Glutamatergic neuron (in vitro differentiated cells): ENCODE measurements around the gene SLX4IP. TPM values are rescaled to one million over a fixed set of nuclear protein-coding genes. Genes with fewer than 3 reads are reported as not detected.

ENCODE experiments used
- DNase-seq: peaks from one replicate; pipeline ENCODE4 v3.0.0; 2022
- H3K27ac Mint-ChIP-seq: one replicate; pipeline ENCODE4 v1.8.0; 2020; ENCODE audit warnings: mild to moderate bottlenecking, mixed read lengths, inconsistent platforms; ENCODE audit not compliant: unreplicated experiment
- H3K27me3 Mint-ChIP-seq: one replicate; pipeline ENCODE4 v1.8.0; 2020; ENCODE audit warnings: mild to moderate bottlenecking, moderate library complexity, mixed read lengths, inconsistent platforms; ENCODE audit not compliant: unreplicated experiment
- H3K36me3 Mint-ChIP-seq: one replicate; pipeline ENCODE4 v1.8.0; 2020; ENCODE audit warnings: mild to moderate bottlenecking, mixed read lengths, inconsistent platforms; ENCODE audit not compliant: unreplicated experiment
- H3K4me1 Mint-ChIP-seq: one replicate; pipeline ENCODE4 v1.8.0; 2020; ENCODE audit warnings: mild to moderate bottlenecking, low read depth, mixed read lengths, inconsistent platforms; ENCODE audit not compliant: unreplicated experiment
- H3K4me3 Mint-ChIP-seq: one replicate; pipeline ENCODE4 v1.8.0; 2020; ENCODE audit warnings: mild to moderate bottlenecking, mixed read lengths, inconsistent platforms; ENCODE audit not compliant: unreplicated experiment
- H3K9me3 Mint-ChIP-seq: one replicate; pipeline ENCODE4 v1.8.0; 2020; ENCODE audit warnings: mild to moderate bottlenecking, moderate library complexity, mixed read lengths, inconsistent platforms; ENCODE audit not compliant: unreplicated experiment
- total RNA-seq: library from RNA; stranded (reverse); fragmentation: NEBNext Ultra II Directional; extraction: Animal tissue kit (Norgen Biotek cat#: 25700); gene quantifications from one replicate; pipeline ENCODE4 v1.2.1, GENCODE V29; 2021; ENCODE audit not compliant: unreplicated experiment
- TF ChIP-seq, protein P1 (sequence below): fragments of 200-600 bp; sonication (generic); IDR thresholded peaks from one replicate; pipeline ENCODE4 v1.5.0; 2021; ENCODE audit not compliant: partially characterized antibody, unreplicated experiment

The SLX4IP gene
- total RNA-seq, 1 donor from 2014 or later = 7.9 TPM

DNA sequence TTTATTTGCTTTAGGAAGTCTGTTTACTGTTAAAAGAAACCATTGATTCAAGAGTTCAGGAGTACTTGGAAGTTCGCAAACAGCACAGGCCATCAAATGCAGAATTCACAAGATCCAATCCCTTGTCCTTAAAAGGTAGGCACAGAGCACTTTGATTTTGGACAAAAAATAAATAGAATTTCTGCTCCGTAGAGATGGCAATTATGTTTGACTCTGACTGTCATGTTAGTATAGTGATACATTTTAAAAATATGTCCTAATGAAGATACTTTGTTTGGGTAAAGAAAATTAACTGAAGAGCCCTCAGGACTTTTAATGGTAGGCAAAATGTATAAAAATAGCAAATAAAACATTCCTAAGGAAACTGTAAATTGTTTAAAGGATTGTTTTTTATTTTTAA is 125.6 kb downstream of the SLX4IP start:
- Mint-ChIP-seq H3K4me1 (peaks cover 6% of the 10 kb centered on the region), H3K27me3 (no peaks in the 10 kb centered on the region), H3K36me3 (no peaks in the 10 kb centered on the region), H3K9me3 (no peaks in the 10 kb centered on the region), H3K27ac (no peak overlapping the region), H3K4me3 (no peak overlapping the region)
- TF ChIP-seq, protein P1, sequence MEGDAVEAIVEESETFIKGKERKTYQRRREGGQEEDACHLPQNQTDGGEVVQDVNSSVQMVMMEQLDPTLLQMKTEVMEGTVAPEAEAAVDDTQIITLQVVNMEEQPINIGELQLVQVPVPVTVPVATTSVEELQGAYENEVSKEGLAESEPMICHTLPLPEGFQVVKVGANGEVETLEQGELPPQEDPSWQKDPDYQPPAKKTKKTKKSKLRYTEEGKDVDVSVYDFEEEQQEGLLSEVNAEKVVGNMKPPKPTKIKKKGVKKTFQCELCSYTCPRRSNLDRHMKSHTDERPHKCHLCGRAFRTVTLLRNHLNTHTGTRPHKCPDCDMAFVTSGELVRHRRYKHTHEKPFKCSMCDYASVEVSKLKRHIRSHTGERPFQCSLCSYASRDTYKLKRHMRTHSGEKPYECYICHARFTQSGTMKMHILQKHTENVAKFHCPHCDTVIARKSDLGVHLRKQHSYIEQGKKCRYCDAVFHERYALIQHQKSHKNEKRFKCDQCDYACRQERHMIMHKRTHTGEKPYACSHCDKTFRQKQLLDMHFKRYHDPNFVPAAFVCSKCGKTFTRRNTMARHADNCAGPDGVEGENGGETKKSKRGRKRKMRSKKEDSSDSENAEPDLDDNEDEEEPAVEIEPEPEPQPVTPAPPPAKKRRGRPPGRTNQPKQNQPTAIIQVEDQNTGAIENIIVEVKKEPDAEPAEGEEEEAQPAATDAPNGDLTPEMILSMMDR = no peak
- no peak for DNase-seq

DNA sequence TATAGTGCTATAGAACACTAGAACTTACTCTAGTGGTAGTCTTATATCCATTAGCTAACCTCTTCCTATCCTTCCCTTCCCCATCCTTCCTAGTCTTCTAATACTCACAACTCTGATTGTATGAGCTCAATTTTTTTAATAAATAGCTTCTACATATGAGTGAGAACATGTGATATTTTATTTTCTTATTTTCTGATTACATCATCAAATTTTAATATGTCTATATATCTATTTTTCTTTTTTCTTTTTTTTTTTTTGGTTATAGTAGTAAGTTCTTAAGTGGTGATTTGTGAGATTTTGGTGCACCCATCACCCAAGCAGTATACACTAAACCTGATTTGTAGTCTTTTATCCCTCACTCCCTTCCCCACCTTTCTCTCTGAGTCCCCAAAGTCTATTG is 126.2 kb downstream of the SLX4IP start:
- Mint-ChIP-seq H3K27ac (no peak overlapping the region), H3K36me3 (no peaks in the 10 kb centered on the region), H3K27me3 (no peaks in the 10 kb centered on the region), H3K9me3 (no peaks in the 10 kb centered on the region), H3K4me3 (no peak overlapping the region), H3K4me1 (peaks cover 2% of the 10 kb centered on the region)
- TF ChIP-seq, protein P1 = no peak
- DNase-seq = no peak

DNA sequence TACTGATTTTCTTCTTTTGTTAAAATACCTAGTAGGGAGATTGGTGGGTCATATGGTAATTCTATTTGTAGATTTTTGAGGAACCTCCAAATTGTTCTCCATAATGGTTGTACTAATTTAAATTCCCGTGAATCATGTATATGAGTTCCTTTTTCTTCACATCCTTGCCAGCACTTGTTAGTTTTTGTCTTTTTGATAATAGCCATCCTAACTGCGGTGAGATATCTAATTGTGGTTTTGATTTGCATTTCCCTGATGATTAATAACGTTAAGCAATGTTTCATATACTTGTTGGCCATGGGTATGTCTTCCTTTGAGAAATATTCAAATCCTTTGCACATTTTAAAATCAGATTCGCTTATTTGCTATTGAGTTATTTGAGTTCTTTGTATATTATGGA is 127.8 kb downstream of the SLX4IP start:
- no peaks in the 10 kb centered on the region for H3K9me3 Mint-ChIP-seq
- no peak overlapping the region for H3K4me3 Mint-ChIP-seq
- TF ChIP-seq, protein P1 = no peak
- H3K27ac Mint-ChIP-seq = no peak overlapping the region
- no peaks in the 10 kb centered on the region for H3K27me3 Mint-ChIP-seq
- H3K4me1 Mint-ChIP-seq = peaks cover 2% of the 10 kb centered on the region
- no peaks in the 10 kb centered on the region for H3K36me3 Mint-ChIP-seq
- DNase-seq = no peak

DNA sequence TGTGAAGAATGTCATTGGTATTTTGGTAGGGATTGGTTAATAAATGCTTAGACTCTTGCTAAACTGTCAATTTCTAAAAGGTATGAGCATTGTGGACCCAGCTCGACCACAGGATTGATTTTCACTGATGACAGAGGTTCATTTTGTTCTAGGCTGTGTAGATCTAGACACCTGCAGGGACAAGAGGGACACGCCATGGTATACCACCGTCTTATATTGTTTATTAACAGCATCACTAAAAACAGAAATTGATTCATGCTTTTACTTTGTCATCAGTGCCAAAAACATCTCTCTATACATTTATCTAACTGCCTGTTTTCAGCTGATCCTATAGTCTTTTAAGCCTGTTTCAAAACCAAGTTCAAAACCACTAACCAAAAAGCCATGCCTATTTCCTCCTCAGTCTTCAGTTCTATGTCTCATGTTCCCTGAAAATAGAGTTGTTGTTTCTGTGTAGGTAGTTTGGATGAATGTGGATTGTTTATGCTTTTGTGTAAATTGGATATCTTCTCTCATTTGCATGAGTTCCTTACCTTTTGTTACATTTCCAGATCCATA is 128.9 kb downstream of the SLX4IP start:
- H3K27ac Mint-ChIP-seq = no peak overlapping the region
- no peaks in the 10 kb centered on the region for H3K9me3 Mint-ChIP-seq
- no peaks in the 10 kb centered on the region for H3K27me3 Mint-ChIP-seq
- H3K4me3 Mint-ChIP-seq = no peak overlapping the region
- H3K36me3 Mint-ChIP-seq = no peaks in the 10 kb centered on the region
- TF ChIP-seq, protein P1 = no peak
- no peak for DNase-seq
- no peaks in the 10 kb centered on the region for H3K4me1 Mint-ChIP-seq

DNA sequence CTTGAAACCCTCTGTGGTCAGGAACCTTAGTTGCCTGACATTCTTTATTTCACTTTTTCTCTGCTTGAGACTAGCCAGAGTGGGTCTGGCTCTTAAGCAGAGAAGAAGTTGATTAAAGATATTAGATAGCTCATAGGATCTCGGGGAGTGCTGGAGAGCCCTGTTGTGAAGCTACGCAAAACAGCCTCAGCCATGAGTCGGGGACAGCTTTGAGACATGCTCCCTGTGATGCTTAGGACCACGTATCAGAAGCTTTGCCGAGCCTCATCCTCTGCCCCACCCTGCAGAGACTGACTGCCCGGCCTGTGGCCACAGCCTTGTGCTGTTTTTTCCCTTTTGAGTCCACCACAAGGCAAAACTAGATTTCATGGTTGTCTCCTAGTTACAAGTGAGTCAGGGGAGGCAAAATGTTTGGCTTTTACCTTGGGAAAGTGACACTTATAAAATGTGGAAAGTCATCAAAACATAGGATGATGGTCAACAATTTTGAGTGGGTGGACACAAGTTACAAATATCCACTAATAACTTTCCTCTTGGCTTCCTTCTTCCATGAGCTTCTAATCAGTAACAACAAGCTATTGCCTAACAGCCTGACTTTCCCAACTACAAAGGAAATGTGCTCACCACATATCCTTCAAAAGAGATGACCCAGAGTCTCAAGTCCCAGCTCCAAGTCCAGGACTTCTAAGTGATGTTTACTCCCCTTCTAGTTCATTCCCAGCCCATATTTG is 130.3 kb downstream of the SLX4IP start:
- no peak for DNase-seq
- Mint-ChIP-seq H3K27ac (no peak overlapping the region), H3K27me3 (no peaks in the 10 kb centered on the region), H3K4me1 (no peaks in the 10 kb centered on the region), H3K9me3 (no peaks in the 10 kb centered on the region), H3K36me3 (no peaks in the 10 kb centered on the region), H3K4me3 (no peak overlapping the region)
- TF ChIP-seq, protein P1 = no peak
